GM21423 (cell line): ENCODE data around the gene RFTN1.

ENCODE experiments used
- ATAC-seq: cut with Tn5 transposase; IDR thresholded peaks from one replicate; pipeline ENCODE4 v1.9.1; 2021; ENCODE audit warnings: mild to moderate bottlenecking, moderate library complexity; ENCODE audit not compliant: unreplicated experiment

The RFTN1 gene

GRCh38 chr3:16471897-16472296, 41.6 kb downstream of the RFTN1 start:
- ATAC-seq, result no peak

GRCh38 chr3:16470590-16470989, 42.9 kb downstream of the RFTN1 start:
- ATAC-seq, result no peak

GRCh38 chr3:16468336-16469098, 45.0 kb downstream of the RFTN1 start:
- no peak for ATAC-seq

- ATAC-seq, result no peak
Measured at GRCh38 chr3:16468002-16468335, 45.5 kb downstream of the RFTN1 start.

- peak; percentile 81 for ATAC-seq
Measured at GRCh38 chr3:16467393-16467792, 46.1 kb downstream of the RFTN1 start.

GRCh38 chr3:16466822-16467221, 46.7 kb downstream of the RFTN1 start:
- ATAC-seq, result no peak

DNA sequence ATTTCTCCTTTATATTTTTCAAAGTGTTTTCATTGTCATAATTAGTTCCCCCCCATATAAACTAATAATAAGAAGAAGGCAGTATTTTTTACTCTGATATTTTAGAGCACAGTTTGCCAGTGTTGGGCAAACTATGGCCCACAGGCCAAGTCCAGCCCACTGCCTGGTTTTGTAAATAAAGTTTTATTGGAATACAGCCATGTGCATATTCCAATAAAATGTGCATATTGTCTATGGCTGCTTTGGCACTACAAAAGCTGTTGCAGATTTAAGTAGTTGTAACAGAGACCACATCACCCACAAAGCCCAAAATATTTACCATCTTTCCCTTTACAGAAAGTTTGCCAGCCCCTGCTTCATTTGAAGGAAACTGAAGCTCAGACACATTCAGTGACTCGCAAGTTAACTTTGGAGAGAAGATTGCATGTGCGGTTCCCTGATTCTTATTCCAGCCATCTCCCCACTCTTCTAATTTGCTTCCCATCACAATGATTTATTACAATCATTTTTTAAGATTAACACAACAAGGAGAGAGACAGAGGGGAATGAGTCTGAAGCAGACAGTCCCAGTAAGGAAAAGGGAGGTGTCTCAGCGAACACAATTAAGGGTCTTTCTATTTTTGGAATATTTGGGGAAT, 48.9 kb downstream of the RFTN1 start:
- ATAC-seq, result no peak

DNA sequence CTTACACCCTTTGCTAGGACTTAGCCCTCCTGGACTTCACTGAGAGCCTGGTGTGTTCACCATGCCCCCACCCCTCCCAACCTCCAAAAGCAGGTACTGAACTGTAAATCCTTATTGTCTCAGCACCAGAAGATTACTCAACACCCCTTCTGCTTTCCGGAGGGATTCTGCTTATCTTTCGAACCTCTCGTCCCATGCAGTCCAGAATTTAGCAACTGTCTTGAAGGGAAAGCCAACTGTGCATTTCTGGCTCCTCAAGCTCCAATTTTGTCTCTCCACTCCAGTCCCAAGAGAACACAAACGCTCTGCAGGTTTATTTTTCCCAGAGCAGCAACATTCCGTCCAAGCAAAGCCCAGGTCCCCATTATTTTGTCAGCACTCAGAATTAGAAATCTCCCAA, 49.6 kb downstream of the RFTN1 start:
- no peak for ATAC-seq

DNA sequence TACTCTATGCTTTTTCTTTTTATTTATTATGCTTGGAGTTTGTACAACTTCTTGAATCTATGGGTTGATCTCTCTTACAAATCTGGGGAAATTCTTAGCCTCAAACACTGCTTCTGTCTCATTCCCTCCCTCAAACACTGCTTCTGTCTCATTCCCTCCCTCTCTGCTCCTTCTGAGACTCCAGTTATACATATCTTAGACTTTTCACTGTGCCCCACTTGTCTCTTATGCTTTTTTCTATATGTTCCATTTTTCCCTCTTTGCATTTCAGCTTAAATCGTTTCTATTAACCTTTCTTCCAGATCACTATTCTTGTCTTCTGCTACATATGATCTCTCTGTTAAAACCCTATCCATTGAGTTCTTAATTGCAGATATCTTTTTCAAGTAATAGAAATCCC, 50.4 kb downstream of the RFTN1 start:
- no peak for ATAC-seq

GRCh38 chr3:16462679-16463078, 50.8 kb downstream of the RFTN1 start:
- no peak for ATAC-seq

GRCh38 chr3:16461463-16462245, 51.8 kb downstream of the RFTN1 start:
- no peak for ATAC-seq

GRCh38 chr3:16460886-16461285, 52.6 kb downstream of the RFTN1 start:
- no peak for ATAC-seq

DNA sequence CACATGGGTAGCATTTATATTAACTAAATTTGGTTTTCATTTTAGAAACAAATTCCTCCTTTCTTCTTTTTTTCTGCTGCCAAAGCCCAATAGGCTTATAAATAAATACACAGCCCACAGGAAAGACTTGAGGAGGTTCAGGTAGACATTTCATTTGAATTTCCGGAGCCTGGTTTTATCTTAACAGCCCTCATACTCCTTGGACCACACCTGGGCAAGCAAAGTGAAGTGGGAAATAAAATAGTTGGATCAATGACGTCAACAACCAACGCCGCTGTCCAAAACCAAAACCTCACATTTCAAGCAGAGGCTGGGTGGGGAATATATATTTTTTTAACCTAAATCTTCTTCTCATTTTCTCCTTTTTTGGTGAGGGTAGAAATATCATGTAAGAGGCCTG, 53.2 kb downstream of the RFTN1 start:
- ATAC-seq, result no peak

DNA sequence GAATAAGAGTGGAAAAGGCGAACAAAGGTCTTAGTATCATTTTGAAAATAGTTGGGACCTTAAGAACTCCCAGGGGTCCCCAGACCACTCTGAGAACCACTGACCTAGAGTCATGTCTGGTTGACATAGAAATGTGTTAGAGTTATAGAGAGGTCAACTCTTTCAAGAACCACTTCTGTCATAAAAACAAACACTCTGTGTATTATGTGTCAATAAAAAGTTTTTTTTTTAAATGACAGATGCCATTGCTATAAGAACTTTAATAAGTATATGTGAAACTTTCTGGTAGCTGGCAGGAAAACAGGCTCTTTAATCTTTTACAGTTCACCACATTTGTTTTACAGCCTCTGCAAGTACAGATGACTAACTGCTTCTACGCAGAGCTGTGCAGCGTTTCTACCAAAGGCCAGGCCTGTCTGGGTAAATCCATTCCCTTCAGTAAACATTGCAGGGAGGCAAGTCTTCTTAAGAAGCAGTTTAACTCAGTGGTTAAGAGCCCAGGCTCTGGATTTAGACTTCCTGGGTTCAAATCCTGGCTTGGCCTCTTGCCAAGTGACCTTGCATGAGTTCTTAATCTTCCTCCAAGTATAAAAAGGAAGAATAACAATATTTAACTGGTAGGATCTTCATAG, 56.6 kb downstream of the RFTN1 start:
- ATAC-seq, result no peak

GRCh38 chr3:16455966-16456365, 57.5 kb downstream of the RFTN1 start:
- ATAC-seq, result no peak

- ATAC-seq, result no peak
Measured at GRCh38 chr3:16455001-16455400, 58.5 kb downstream of the RFTN1 start.

DNA sequence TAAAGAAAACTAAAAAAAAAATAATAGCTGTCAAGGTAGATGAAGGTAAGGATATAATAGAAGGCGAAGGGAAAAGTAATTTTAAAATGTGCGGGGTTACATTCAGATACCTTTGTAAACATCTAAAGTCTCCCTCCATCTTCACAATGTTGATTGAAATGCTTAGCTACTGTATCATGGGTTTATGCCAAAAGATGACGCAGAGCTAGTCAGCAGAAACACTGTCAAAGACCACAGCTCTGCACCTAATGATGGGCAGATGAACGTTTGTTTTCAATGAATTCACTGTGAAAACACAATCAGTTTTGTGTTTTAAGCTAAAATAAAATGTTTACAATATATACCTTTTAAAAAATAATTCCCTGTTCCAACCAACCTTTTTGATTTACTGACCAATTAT, 61.2 kb downstream of the RFTN1 start:
- no peak for ATAC-seq

DNA sequence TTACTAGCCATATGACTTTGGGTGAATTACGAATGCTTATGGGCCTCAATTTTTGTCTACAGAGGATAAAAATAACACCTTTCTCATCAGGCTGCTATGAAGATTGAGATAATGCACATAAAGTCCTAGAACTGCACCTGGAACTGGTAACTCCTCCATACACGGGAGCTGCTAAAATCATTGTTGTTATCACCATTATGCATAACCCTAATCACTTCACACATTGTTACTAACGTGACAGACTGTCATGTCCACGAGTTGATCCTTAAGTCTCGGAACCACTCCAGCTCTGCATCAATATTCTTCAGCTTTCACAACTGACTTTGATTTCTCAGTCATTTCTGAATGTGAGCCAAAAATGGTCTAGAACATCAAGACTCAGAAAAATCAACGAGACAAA, 64.1 kb downstream of the RFTN1 start:
- no peak for ATAC-seq

DNA sequence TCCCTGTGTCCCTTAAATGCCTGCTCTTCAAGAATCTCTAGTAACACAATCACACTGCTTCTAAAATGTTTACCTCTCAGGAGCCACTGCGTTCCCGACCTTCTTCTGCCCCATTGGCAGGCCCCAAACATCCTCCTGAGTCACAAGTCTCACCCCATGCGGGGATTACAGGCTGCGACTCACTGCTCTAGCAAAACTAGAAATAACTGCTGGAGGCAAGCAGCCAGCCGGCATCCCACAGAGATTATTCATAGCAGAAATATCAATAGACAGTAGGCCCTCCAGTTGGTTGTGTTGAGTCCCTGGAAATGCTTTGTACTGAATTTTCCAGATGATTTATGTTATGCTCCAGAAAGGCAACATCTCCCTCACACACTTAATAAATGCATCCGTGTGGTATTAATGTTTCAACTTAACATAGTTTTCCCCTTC, 64.8 kb downstream of the RFTN1 start:
- no peak for ATAC-seq

DNA sequence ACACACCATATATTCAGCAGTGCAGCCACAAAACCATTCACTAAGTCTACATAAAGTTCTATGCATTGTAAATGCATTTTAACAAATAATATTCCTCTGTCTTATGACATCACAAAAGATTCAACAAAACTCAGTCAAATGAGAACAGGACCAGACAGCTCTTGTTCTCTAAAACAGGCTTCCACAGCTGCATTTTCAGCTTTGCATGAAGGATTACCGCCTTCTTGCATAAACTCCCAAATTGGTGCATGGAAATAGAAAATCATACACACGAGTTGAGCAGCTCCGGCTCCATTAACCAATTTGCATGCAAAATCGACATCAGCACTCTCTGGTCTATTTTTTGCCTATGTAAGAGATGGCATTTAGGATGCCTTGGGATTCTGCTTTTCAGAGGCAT, 66.4 kb downstream of the RFTN1 start:
- ATAC-seq, result no peak

- ATAC-seq, result no peak
Measured at GRCh38 chr3:16444344-16444743, 69.2 kb downstream of the RFTN1 start.

DNA sequence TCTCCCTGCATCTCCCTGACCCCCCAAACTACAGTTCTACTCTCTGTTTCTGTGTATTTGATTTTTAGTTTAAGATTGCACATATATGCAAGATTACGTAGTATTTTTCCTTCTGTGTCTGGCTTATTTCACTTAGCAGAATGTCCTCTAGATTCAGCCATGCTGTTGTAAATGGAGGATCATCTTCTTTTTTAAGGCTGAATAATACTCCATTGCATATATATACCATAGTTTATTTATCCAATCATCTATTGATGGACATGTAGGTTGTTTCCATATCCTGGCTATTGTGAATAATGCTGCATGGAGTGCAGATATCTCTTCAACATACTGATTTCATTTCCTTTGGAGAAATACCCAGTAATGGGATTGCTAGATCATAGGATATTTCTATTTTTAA, 70.8 kb downstream of the RFTN1 start:
- no peak for ATAC-seq
